Measurements from ENCODE around the gene DCC.

The DCC gene

DNA sequence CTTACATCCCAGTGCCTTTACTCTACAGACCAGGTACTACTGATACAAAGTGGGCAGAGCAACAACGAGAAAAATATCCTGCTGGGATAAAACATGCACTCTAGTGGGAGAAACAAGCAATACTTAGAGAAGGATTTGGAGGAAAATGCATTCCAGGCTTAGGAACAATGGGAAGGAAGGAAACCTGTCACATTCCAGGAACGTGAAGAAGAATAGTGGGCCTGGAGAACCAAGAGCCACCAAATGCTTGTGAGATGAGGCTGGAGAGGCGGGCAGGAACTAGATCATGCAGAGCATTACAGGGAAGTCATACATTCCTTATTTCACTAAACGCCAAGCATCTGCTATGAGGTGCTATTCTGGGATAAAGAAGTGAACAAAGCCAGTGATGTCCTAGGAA is 342.3 kb downstream of the DCC start:
- no peaks in the 10 kb centered on the region for H3F3A ChIP-seq (ENCODE audit: low read depth)
- no peaks in the 10 kb centered on the region for H3K4me1 ChIP-seq (ENCODE audit: insufficient read depth, low read length, poor library complexity, severe bottlenecking)

DNA sequence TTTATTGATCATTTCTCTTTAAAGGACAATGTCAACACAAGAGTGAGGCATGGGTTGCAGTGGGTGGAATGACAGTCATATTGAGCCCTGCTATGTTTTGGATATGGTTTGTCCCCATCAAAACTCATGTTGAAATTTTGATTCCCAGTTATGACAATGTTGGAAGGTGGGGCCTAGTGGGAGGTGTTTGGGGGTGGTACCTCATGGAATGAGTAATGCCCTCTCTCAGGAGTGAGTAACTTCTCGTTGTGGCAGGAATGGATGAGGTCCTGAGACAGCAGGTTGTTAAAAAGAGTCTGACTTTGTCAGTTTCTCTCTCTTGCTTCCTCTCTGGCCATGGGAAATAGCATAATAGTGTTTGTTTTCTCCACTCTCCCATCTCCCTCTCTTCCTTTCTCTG is 345.3 kb downstream of the DCC start:
- Histone ChIP-seq H3K4me1 (ENCODE audit: insufficient read depth, low read length, poor library complexity, severe bottlenecking) (no peaks in the 10 kb centered on the region), H3K9ac (ENCODE audit: low read depth, low read length, poor library complexity, severe bottlenecking) (no peak overlapping the region), H3K79me2 (ENCODE audit: insufficient read depth, low read length) (no peaks in the 10 kb centered on the region), H2AFZ (ENCODE audit: low read length) (no peak overlapping the region), H3K9me2 (replicated peaks; ENCODE audit: low read depth, low read length) (no peaks in the 10 kb centered on the region), H3K4me2 (ENCODE audit: low read depth, low read length, poor library complexity, severe bottlenecking) (no peak overlapping the region), H3F3A (ENCODE audit: low read depth) (no peaks in the 10 kb centered on the region), H3K4me3 (ENCODE audit: low read length, poor library complexity, severe bottlenecking) (no peak overlapping the region), H4K20me1 (ENCODE audit: insufficient read depth, low read length, poor library complexity, severe bottlenecking) (no peaks in the 10 kb centered on the region), H3K36me3 (ENCODE audit: insufficient read depth, low read length) (no peaks in the 10 kb centered on the region), H3K9me3 (ENCODE audit: insufficient read depth, low read depth, low read length) (no peaks in the 10 kb centered on the region), H3K27me3 (ENCODE audit: insufficient read depth, low read length, poor library complexity, severe bottlenecking) (no peaks in the 10 kb centered on the region)
- TF ChIP-seq EZH2phosphoT487 (IDR thresholded peaks at IDR 0.05; ENCODE audit: borderline replicate concordance), result no peak

More for the DNA sequence above, 342.3 kb downstream of the DCC start:
- H3K9ac ChIP-seq (ENCODE audit: low read depth, low read length, poor library complexity, severe bottlenecking), result no peak overlapping the region
- H3K9me2 ChIP-seq (replicated peaks; ENCODE audit: low read depth, low read length), result no peaks in the 10 kb centered on the region
- H3K4me3 ChIP-seq (ENCODE audit: low read length, poor library complexity, severe bottlenecking), result no peak overlapping the region
- H3K79me2 ChIP-seq (ENCODE audit: insufficient read depth, low read length), result no peaks in the 10 kb centered on the region
- no peaks in the 10 kb centered on the region for H3K36me3 ChIP-seq (ENCODE audit: insufficient read depth, low read length)
- no peaks in the 10 kb centered on the region for H3K9me3 ChIP-seq (ENCODE audit: insufficient read depth, low read depth, low read length)
- no peaks in the 10 kb centered on the region for H4K20me1 ChIP-seq (ENCODE audit: insufficient read depth, low read length, poor library complexity, severe bottlenecking)
- no peak overlapping the region for H2AFZ ChIP-seq (ENCODE audit: low read length)
- TF ChIP-seq, protein P1, sequence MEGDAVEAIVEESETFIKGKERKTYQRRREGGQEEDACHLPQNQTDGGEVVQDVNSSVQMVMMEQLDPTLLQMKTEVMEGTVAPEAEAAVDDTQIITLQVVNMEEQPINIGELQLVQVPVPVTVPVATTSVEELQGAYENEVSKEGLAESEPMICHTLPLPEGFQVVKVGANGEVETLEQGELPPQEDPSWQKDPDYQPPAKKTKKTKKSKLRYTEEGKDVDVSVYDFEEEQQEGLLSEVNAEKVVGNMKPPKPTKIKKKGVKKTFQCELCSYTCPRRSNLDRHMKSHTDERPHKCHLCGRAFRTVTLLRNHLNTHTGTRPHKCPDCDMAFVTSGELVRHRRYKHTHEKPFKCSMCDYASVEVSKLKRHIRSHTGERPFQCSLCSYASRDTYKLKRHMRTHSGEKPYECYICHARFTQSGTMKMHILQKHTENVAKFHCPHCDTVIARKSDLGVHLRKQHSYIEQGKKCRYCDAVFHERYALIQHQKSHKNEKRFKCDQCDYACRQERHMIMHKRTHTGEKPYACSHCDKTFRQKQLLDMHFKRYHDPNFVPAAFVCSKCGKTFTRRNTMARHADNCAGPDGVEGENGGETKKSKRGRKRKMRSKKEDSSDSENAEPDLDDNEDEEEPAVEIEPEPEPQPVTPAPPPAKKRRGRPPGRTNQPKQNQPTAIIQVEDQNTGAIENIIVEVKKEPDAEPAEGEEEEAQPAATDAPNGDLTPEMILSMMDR (conservative IDR thresholded peaks at IDR 0.05; ENCODE audit: low read length), result no peak
- TF ChIP-seq EZH2phosphoT487 (IDR thresholded peaks at IDR 0.05; ENCODE audit: borderline replicate concordance), result no peak
- H3K27me3 ChIP-seq (ENCODE audit: insufficient read depth, low read length, poor library complexity, severe bottlenecking), result no peaks in the 10 kb centered on the region
- no peak overlapping the region for H3K4me2 ChIP-seq (ENCODE audit: low read depth, low read length, poor library complexity, severe bottlenecking)

DNA sequence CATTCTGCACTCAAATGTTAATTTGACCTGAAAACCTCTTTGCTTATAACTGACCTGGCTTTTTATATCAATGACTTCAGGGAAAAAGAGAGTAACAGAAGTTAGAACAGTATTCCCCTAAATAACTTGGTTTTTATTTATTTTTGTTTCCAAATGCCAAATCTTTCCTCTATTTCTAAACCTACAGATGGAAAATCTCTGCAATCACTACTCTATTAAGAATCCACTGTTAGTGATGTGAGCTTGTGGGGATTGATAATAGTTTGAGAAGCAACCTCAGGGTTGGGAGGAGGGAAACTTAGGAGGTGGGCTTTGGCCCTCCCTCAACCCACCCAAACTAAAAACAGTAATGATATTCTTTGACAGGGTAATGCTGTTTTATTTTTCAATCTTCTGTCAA is 351.8 kb downstream of the DCC start:
- no peak overlapping the region for H3K4me3 ChIP-seq (ENCODE audit: low read length, poor library complexity, severe bottlenecking)
- H4K20me1 ChIP-seq (ENCODE audit: insufficient read depth, low read length, poor library complexity, severe bottlenecking), result no peaks in the 10 kb centered on the region
- H3K36me3 ChIP-seq (ENCODE audit: insufficient read depth, low read length), result no peaks in the 10 kb centered on the region
- H3K27me3 ChIP-seq (ENCODE audit: insufficient read depth, low read length, poor library complexity, severe bottlenecking), result no peaks in the 10 kb centered on the region
- no peak overlapping the region for H3K4me2 ChIP-seq (ENCODE audit: low read depth, low read length, poor library complexity, severe bottlenecking)
- no peak overlapping the region for H2AFZ ChIP-seq (ENCODE audit: low read length)
- no peaks in the 10 kb centered on the region for H3F3A ChIP-seq (ENCODE audit: low read depth)
- H3K4me1 ChIP-seq (ENCODE audit: insufficient read depth, low read length, poor library complexity, severe bottlenecking), result no peaks in the 10 kb centered on the region
- no peak overlapping the region for H3K9ac ChIP-seq (ENCODE audit: low read depth, low read length, poor library complexity, severe bottlenecking)
- no peaks in the 10 kb centered on the region for H3K79me2 ChIP-seq (ENCODE audit: insufficient read depth, low read length)
- TF ChIP-seq, protein P1 (conservative IDR thresholded peaks at IDR 0.05; ENCODE audit: low read length), result no peak
- no peak for TF ChIP-seq EZH2phosphoT487 (IDR thresholded peaks at IDR 0.05; ENCODE audit: borderline replicate concordance)
- no peaks in the 10 kb centered on the region for H3K9me2 ChIP-seq (replicated peaks; ENCODE audit: low read depth, low read length)
- H3K9me3 ChIP-seq (ENCODE audit: insufficient read depth, low read depth, low read length), result no peaks in the 10 kb centered on the region

DNA sequence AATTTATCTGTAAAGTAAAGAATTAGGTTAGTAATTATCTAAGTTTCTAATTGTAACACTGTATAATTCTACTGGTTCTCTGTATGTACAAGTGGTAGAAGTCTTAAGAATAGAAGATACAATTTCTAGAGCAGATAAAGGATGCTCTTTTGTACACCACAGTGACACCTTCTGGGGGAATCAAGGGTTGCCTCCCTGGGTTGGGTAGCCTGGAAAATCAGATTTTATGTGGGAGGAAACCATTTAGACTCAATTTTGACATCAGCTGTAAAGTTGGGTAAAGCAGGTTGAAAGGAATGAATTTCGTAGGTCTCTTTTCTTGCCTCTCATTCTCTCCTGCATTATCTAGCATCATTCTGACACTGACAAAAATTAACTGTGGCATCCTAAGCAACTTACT is 354.8 kb downstream of the DCC start:
- H3K79me2 ChIP-seq (ENCODE audit: insufficient read depth, low read length), result no peaks in the 10 kb centered on the region
- no peaks in the 10 kb centered on the region for H4K20me1 ChIP-seq (ENCODE audit: insufficient read depth, low read length, poor library complexity, severe bottlenecking)
- no peaks in the 10 kb centered on the region for H3K36me3 ChIP-seq (ENCODE audit: insufficient read depth, low read length)
- H3K4me2 ChIP-seq (ENCODE audit: low read depth, low read length, poor library complexity, severe bottlenecking), result no peak overlapping the region
- no peak for TF ChIP-seq EZH2phosphoT487 (IDR thresholded peaks at IDR 0.05; ENCODE audit: borderline replicate concordance)
- TF ChIP-seq, protein P1 (conservative IDR thresholded peaks at IDR 0.05; ENCODE audit: low read length), result peak; percentile 47
- no peak overlapping the region for H2AFZ ChIP-seq (ENCODE audit: low read length)
- H3K27me3 ChIP-seq (ENCODE audit: insufficient read depth, low read length, poor library complexity, severe bottlenecking), result no peaks in the 10 kb centered on the region
- no peaks in the 10 kb centered on the region for H3F3A ChIP-seq (ENCODE audit: low read depth)
- no peak overlapping the region for H3K4me3 ChIP-seq (ENCODE audit: low read length, poor library complexity, severe bottlenecking)
- no peaks in the 10 kb centered on the region for H3K9me3 ChIP-seq (ENCODE audit: insufficient read depth, low read depth, low read length)
- H3K4me1 ChIP-seq (ENCODE audit: insufficient read depth, low read length, poor library complexity, severe bottlenecking), result no peaks in the 10 kb centered on the region
- no peak overlapping the region for H3K9ac ChIP-seq (ENCODE audit: low read depth, low read length, poor library complexity, severe bottlenecking)
- no peaks in the 10 kb centered on the region for H3K9me2 ChIP-seq (replicated peaks; ENCODE audit: low read depth, low read length)

Data from Loucy (cell line).